ENCODE measurements around the gene RAI1. TPM values are rescaled to one million over a fixed set of nuclear protein-coding genes. Genes with fewer than 3 reads are reported as not detected.

RAI1 gene
- total and polyA plus RNA-seq, 10 of the 15 experiments (the other 5 are each of a cell fraction or from before 2014, with no cell fraction given), result 0.66 to 37.7 (median 6.0) TPM

- TF ChIP-seq, protein P1, sequence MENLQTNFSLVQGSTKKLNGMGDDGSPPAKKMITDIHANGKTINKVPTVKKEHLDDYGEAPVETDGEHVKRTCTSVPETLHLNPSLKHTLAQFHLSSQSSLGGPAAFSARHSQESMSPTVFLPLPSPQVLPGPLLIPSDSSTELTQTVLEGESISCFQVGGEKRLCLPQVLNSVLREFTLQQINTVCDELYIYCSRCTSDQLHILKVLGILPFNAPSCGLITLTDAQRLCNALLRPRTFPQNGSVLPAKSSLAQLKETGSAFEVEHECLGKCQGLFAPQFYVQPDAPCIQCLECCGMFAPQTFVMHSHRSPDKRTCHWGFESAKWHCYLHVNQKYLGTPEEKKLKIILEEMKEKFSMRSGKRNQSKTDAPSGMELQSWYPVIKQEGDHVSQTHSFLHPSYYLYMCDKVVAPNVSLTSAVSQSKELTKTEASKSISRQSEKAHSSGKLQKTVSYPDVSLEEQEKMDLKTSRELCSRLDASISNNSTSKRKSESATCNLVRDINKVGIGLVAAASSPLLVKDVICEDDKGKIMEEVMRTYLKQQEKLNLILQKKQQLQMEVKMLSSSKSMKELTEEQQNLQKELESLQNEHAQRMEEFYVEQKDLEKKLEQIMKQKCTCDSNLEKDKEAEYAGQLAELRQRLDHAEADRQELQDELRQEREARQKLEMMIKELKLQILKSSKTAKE (IDR thresholded peaks at IDR 0.05; ENCODE audit: low read depth, poor library complexity, severe bottlenecking), result peak; percentile 50
- TF ChIP-seq POLR2AphosphoS5 (IDR thresholded peaks at IDR 0.05; ENCODE audit: low read length) (no peak), CHD1 (IDR thresholded peaks at IDR 0.05; ENCODE audit: low read depth, low read length) (no peak), KDM1A (IDR thresholded peaks at IDR 0.05; ENCODE audit: borderline replicate concordance) (no peak), BCL11A (IDR thresholded peaks at IDR 0.05; ENCODE audit: low read depth, low read length) (peak; percentile 59), JUNB (IDR thresholded peaks at IDR 0.05) (peak; percentile 42; the same call in 1 of the 2 replicates)
- TF ChIP-seq, protein P2, sequence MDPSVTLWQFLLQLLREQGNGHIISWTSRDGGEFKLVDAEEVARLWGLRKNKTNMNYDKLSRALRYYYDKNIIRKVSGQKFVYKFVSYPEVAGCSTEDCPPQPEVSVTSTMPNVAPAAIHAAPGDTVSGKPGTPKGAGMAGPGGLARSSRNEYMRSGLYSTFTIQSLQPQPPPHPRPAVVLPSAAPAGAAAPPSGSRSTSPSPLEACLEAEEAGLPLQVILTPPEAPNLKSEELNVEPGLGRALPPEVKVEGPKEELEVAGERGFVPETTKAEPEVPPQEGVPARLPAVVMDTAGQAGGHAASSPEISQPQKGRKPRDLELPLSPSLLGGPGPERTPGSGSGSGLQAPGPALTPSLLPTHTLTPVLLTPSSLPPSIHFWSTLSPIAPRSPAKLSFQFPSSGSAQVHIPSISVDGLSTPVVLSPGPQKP (IDR thresholded peaks at IDR 0.05; ENCODE audit: low read depth, low read length), result no peak
These were observed 31.1 kb downstream of the RAI1 start (continued) for GRCh38 chr17:17712268-17712924.

GRCh38 chr17:17713839-17714238 is 32.6 kb downstream of the RAI1 start:
- intact Hi-C loops (cut with micrococcal nuclease; ENCODE audit: unreplicated experiment) (no loop called here), in situ Hi-C loops (cut with MboI) (no loop called here)
- Histone ChIP-seq H3K9me3 (replicated peaks; ENCODE audit: control insufficient read depth, insufficient read depth, low read length) (no peaks in the 10 kb centered on the region), H3K4me2 (ENCODE audit: control insufficient read depth, insufficient read depth) (0 out of 2 replicates have a peak overlapping the region, but pooled peaks have one; percentile 19), H3K9ac (ENCODE audit: control insufficient read depth, insufficient read depth, low read length) (peak overlapping the region; percentile 44; the same call in 1 of the 2 replicates), H3K27me3 (replicated peaks in 1 of 2; ENCODE audit: control insufficient read depth in 2 of 2, insufficient read depth in 2 of 2, low read length in 1 of 2) (no peaks in the 10 kb centered on the region), H2AFZ (ENCODE audit: control insufficient read depth, low read depth, low read length) (no peak overlapping the region), H3K4me1 (ENCODE audit: control insufficient read depth, insufficient read depth, low read length) (peaks cover 40% of the 10 kb centered on the region), H3K36me3 (ENCODE audit: control insufficient read depth in 2 of 2, insufficient read depth in 2 of 2, low read length in 1 of 2) (peaks cover 0 to 3% of the 10 kb centered on the region in 2 experiments; a peak in 3 of 4 replicates), H3K4me3 (no peak overlapping the region), H3K79me2 (ENCODE audit: control insufficient read depth, insufficient read depth, low read length) (peaks cover 23% of the 10 kb centered on the region), H3K27ac (ENCODE audit: control insufficient read depth, insufficient read depth) (peak overlapping the region; percentile 48; the same call in 1 of the 2 replicates), H4K20me1 (ENCODE audit: control insufficient read depth, insufficient read depth) (no peaks in the 10 kb centered on the region; the same call in 1 of the 2 replicates)
- no TSS peak for BruUV-seq (replicated peaks)
- SMC1A ChIA-PET (ENCODE audit: uncharacterized antibody, unreplicated experiment), result interaction anchor here (0.8 to 1.6 kb wide), 2 partner anchors 19 to 24 kb away, joined by 3 read pairs; no protein-coding TSS in a partner anchor
- CTCF ChIA-PET, result interaction anchor here (0.5 to 1.7 kb wide), 4 partner anchors 8 to 170 kb away, joined by 3 to 4 read pairs (median 3); no protein-coding TSS in a partner anchor
- WGBS (ENCODE audit: insufficient coverage, insufficient replicate concordance, low lambda C conversion rate, missing lambda C conversion rate), result 47% methylated on average over 7 of the region's 7 CpGs
- no peak for FAIRE-seq
- RAD21 ChIA-PET (ENCODE audit: unreplicated experiment), result interaction anchor here (1.2 kb wide), 1 partner anchor 23 kb away, joined by 3 read pairs; no protein-coding TSS in a partner anchor
- TF ChIP-seq RUNX3 (IDR thresholded peaks at IDR 0.05; ENCODE audit: low read length) (peak; percentile 13; the same call in 1 of the 2 replicates), PAX5 (IDR thresholded peaks at IDR 0.05; ENCODE audit: borderline replicate concordance, low read depth, low read length) (peak; percentile 43; the same call in 1 of the 2 replicates), CHD1 (IDR thresholded peaks at IDR 0.05; ENCODE audit: low read depth, low read length) (no peak), POLR2A (IDR thresholded peaks at IDR 0.05; ENCODE audit: low read depth, low read length) (0 out of 2 replicates have a peak, but pooled peaks have one; percentile 10), HDGF (IDR thresholded peaks at IDR 0.05) (0 out of 2 replicates have a peak, but pooled peaks have one; percentile 13), SMAD1 (IDR thresholded peaks at IDR 0.05; ENCODE audit: low read depth, partially characterized antibody) (no peak), SRF (IDR thresholded peaks at IDR 0.05; ENCODE audit: low read depth in 2 of 2, low read length in 2 of 2) (peak; percentile 37 to 81; a peak in 3 of 4 replicates)
- peak; percentile 33 for ATAC-seq
- no peak for DNase-seq (ENCODE audit: low read depth, low spot score)
- POLR2A ChIA-PET, result interaction anchor here (0.5 to 1.2 kb wide), 3 partner anchors 10 to 150 kb away, joined by 3 to 5 read pairs (median 5); no protein-coding TSS in a partner anchor
